IMR-90 (cell line): Measurements from ENCODE around the gene PAK5.

Experiments
- BHLHE40 ChIP-seq: fragments of 150-350 bp; IDR thresholded peaks from 2 replicates; pipeline ENCODE4 v1.6.1; 2016; ENCODE audit warnings: mild to moderate bottlenecking, low read depth, low read length
- CTCF ChIP-seq: conservative IDR thresholded peaks from 2 replicates; pipeline ENCODE4 v1.5.1; 2012; ENCODE audit warnings: mild to moderate bottlenecking, low read depth, low read length, improper control_type of control experiment
- ELK1 ChIP-seq: fragments of 150-350 bp; IDR thresholded peaks from 2 replicates; pipeline ENCODE4 v1.6.1; 2016; ENCODE audit warnings: low read depth, mild to moderate bottlenecking, low read length, moderate library complexity, borderline replicate concordance
- FOS ChIP-seq: fragments of 150-350 bp; IDR thresholded peaks from 2 replicates; pipeline ENCODE4 v1.6.1; 2016; ENCODE audit warnings: low read depth, low read length
- POLR2A ChIP-seq: IDR thresholded peaks from 2 replicates; pipeline ENCODE4 v1.6.1; 2012; ENCODE audit warnings: mild to moderate bottlenecking, low read depth, low read length
- RAD21 ChIP-seq: IDR thresholded peaks from 2 replicates; pipeline ENCODE4 v1.6.1; 2012; ENCODE audit warnings: low read length, improper control_type of control experiment
- RFX5 ChIP-seq: IDR thresholded peaks from 2 replicates; pipeline ENCODE4 v1.8.0; 2012; ENCODE audit warnings: low read depth, mild to moderate bottlenecking, low read length, moderate library complexity
- SMC3 ChIP-seq: fragments of 150-350 bp; IDR thresholded peaks from 2 replicates; pipeline ENCODE4 v1.6.1; 2016; ENCODE audit warnings: low read depth, mild to moderate bottlenecking, antibody characterized with exemption, low read length, moderate library complexity
- USF2 ChIP-seq: fragments of 150-350 bp; IDR thresholded peaks from 2 replicates; pipeline ENCODE4 v1.6.1; 2017; ENCODE audit warnings: mild to moderate bottlenecking, antibody characterized with exemption, low read length, low read depth

- TF ChIP-seq SMC3 (no peak), CTCF (no peak), POLR2A (no peak), RAD21 (no peak), FOS (no peak), BHLHE40 (no peak), RFX5 (no peak), ELK1 (no peak), USF2 (no peak)
These were observed 98.9 kb downstream of the PAK5 start for GRCh38 chr20:9739991-9740390.
